Epidermal melanocyte (primary cell): ENCODE results near the gene FMN1.

ENCODE experiments used
- DNase-seq: peaks from one replicate; pipeline ENCODE4 v3.0.0; 2011; ENCODE audit warnings: low spot score; ENCODE audit not compliant: insufficient read length

FMN1 gene

DNA sequence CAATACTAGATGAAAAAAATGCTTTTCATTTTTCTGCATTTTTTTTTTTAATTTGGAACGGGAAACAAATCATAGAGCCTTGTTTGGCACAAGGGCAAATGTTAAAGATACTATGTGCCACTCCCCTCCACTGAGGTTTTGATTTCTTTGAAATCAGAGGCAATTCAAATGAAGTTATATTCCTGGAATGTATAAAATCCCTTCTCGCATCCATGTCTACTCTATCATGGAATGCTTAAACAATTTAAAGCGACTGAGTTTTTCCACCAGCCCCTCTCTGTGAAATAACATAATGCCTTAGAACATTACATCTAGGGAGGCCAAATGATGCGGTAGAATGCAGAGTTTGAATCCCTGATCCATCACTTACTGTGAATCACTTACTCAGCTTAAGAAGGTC, 69.7 kb downstream of the FMN1 start:
- DNase-seq = no peak

GRCh38 chr15:33124279-33124678, 70.2 kb downstream of the FMN1 start:
- no peak for DNase-seq

GRCh38 chr15:33119865-33120264, 74.6 kb downstream of the FMN1 start:
- no peak for DNase-seq

- DNase-seq = no peak
These were observed 75.2 kb downstream of the FMN1 start for GRCh38 chr15:33119273-33119672.

- DNase-seq = no peak
These were observed 78.3 kb downstream of the FMN1 start for GRCh38 chr15:33116198-33116597.

- no peak for DNase-seq
These were observed 79.2 kb downstream of the FMN1 start for GRCh38 chr15:33115191-33115861.

GRCh38 chr15:33114374-33114717, 80.2 kb downstream of the FMN1 start:
- DNase-seq = no peak

- no peak for DNase-seq
These were observed 80.7 kb downstream of the FMN1 start for GRCh38 chr15:33113666-33114373.

DNA sequence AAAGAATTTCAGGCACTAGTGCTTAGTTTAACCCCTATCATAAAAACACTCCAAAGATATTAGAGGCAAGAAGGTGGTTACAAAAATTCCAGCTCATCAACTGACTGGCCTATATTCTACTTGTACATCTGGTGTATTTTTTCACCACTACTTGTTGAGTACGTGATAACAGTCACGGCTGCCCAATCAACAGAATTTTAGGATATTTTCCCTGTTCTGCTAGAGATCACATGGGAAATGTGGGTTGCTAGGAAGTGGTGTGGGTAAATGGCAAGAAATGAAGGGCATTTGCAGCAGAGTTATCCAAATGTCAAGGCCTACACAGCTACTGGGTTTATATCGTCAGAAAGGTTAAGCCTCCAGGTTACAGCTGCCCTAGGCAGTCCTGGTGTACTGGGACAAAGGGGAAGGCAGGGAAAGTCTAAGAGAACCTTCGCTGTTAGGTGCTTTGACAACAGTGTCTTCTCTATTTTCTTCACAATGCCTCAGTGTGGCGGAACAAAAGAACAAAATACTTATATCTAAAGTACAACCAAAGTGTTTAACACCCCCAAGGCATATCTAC, 81.9 kb downstream of the FMN1 start:
- DNase-seq = no peak

DNA sequence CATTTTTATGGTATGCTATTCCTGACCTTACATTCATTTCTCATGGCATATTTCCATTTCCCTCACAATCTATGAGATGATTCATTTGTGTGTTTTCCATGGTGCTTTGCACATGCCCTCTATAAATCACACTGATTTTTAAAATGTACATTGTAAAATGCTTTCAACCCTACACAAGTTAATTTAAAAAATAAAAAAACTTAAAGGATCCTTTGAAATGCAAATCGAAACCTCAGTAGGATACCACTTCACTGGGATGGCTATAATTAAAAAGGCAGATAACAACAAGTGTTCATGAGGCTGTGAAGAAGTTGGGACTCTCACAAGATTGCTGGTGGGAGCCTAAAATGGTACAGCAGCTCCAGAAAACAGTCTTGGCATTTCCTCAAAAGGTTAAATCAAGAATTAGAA, 83.5 kb downstream of the FMN1 start:
- DNase-seq = no peak

GRCh38 chr15:33109345-33109744, 85.2 kb downstream of the FMN1 start:
- no peak for DNase-seq

DNA sequence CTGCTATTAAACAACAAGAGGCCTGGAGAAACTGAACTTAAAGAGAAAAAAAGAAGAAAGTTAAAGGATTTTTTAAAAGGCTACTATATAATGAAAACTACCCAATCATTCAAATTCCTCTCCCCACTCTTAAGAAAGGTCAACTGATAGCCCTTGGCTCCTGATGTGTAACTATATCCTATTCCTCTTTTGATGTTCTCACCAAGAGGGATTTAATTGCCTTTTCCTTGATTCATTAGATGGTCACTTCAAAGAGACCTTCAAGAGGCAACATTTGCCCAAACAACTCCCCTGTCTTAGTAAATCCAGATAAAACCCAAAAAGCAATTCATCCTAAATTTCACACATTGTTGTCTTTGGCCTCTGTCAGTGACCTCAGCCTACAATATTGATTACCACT, 86.0 kb downstream of the FMN1 start:
- DNase-seq = no peak

DNA sequence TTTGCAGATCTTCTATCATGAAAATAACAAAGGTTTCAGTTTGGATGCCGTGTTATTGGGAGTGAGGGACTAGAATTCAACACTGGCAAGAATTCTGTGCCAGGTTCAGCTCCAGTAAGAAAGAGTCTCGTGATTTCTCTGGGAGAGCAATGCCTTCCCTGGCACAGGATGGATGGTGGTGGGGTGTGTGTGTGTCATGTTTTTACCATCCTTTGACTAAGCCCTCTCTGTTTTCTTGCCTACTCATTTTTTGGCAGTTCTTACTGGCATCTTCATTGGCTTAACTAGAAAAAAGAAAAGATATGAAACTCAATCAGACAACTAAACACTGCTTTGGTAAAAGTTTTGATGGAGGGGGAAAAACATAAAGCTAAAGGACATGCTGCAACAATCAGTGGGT, 86.6 kb downstream of the FMN1 start:
- no peak for DNase-seq

DNA sequence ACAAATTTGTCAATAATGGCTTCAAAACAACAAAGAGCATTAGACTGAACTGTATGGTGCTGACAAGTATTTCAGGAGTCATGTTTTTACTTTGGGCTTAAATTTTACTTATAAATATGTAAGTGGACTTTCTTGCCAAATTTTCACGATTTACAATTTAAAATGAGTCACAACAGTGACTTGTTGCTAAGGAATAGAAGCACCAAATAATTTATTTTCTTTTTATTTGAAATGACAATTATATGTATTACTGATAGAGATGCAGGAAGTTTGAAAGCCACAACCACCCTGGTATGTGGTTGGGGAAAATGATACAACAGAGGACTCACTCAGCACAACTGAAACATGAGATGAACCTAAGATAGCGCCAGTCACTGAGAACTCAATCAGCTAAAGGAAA, 90.3 kb downstream of the FMN1 start:
- DNase-seq = no peak

DNA sequence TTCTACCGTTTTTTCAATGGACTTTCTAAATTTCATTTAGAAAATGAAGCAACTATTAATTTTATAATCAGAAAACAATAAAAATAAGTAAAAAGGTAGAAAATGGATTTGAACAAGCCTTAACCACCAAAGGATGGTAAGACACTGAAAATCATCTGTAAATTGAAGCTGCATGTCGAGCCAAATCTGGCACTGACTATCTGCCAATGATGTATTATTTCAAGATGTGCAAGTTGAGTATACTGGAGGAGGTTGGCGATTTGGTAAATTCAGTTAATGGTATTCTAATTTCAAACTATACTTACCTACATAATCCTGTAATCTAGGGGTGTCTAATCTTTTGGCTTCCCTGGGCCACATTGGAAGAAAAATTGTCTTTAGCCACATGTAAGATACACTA, 93.5 kb downstream of the FMN1 start:
- DNase-seq = no peak

GRCh38 chr15:33100314-33100713, 94.2 kb downstream of the FMN1 start:
- DNase-seq = no peak

GRCh38 chr15:33099739-33100138, 94.8 kb downstream of the FMN1 start:
- DNase-seq = no peak

DNA sequence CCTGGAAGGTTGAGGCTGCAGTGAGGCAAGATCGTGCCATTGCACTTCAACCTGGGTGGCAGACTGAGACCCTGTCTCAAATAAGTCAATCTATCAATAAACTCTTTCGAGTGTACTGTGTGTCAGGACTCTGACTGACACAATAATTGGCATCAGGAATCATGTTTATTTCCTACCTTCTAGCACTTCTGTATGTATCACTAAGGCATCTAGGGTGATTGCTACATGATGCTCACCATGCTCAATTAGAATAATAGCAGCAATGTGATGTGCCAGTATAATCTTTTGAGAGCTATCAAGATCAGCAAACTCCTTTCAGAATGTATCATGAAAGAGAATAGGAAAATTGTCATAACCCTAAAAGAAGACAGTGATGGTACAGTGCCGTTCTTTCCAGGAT, 95.3 kb downstream of the FMN1 start:
- DNase-seq = no peak

DNA sequence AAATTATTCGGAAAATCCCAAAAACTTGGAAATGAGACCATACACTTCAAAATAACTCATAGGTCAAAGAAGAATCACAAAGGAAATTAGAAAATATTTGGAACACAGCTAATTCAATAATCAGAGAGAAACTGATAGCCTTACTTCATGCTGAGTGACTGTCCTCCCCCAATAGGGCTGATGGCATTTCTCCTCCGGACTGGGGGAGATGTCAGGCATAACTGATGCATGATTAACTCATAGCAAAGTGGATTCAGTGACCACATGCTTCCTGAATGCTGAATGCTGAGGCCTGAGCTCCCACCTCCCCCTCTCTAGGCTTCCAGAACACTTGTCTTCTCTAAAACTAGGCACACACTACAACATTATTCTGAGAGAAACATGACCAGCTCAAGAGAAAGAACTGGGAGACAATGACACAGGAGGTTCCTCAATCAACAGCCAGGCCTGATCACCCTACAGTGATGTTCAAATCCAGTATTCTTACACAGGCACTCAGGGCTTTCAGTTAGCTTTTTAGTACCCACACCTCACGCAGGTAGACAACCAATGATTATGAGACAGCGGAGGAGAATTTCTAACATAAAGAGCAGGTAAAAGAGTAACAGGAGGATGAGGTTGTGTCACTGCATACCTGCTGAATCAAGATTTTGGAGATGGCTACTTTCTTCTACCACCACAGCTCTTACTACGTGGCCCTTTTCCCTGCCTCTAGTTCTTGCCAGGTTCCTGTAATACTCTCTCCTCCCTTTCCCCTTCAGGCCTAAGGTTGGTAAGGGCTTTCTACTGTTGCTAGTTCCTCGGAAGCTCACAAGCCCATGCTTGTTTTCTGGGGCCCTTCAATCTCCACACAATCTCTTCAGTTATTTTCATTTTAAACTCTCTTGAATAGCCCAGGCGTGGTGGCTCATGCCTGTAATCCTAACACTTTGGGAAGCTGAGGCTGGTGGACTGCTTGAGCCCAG, 96.1 kb downstream of the FMN1 start:
- DNase-seq = no peak

DNA sequence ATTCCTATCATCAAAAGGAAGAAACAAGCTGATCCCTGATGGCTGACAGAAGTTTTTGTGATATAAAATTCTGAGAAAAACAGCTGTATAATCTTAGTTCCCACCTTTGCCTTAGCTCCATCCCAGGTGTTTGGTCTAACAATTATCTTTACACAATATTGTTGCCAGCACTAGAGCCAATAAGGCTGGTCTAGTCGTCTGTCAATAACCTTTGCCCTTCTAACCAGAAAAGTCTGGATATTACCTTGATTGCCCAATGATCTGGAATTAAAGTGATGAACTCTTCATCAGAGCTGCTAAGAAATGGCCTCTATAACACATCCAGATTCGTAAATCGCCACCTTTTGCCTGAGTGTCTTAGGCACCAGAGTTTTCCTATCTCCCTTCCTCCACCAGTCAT, 98.4 kb downstream of the FMN1 start:
- no peak for DNase-seq

DNA sequence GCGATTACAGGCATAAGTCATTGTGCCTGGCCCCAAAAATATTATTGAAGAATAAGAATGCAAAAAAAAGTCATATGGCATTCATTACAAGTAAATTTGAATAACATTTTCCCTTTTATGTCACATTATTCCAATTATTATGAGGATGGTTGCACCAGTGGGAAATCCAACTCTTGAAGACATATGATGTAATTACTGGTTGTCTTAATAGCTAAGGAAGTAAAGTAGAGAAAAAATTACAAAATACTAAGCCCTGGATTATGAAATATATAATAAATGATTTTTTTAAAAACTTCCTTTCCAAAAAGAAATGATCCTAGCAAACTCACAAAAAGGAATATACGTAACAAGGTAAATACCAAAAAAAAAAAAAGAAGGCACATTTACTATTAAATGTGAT, 98.9 kb downstream of the FMN1 start:
- no peak for DNase-seq

GRCh38 chr15:33094336-33094735, 100.2 kb downstream of the FMN1 start:
- DNase-seq = no peak
